ENCODE results near the gene PCDHB3.
"Not testable (repeated sequence)": the region's sequence is repeated elsewhere in the genome, so short reads cannot be mapped to it uniquely, and the experiment has no call there.

Gene PCDHB3

GRCh38 chr5:141137346-141137745 lies 37.1 kb downstream of the PCDHB3 start:
- DNase-seq = not testable (repeated sequence)

- no peak for DNase-seq
These were observed 49.5 kb downstream of the PCDHB3 start, which contains the start of gene PCDHB6 for GRCh38 chr5:141149812-141150211. PCDHB6 (plus strand) TSS chr5:141150057; CDS start chr5:141150258, 201 bp downstream.

GRCh38 chr5:141150224-141150992 lies 50.1 kb downstream of the PCDHB3 start:
- no peak for DNase-seq

- DNase-seq = no peak
These were observed 50.7 kb downstream of the PCDHB3 start for GRCh38 chr5:141150993-141151325.

GRCh38 chr5:141151632-141152031 lies 51.4 kb downstream of the PCDHB3 start:
- not testable (repeated sequence) for DNase-seq

- DNase-seq = not testable (repeated sequence)
These were observed 51.8 kb downstream of the PCDHB3 start for GRCh38 chr5:141152096-141152495.
